ENCODE data around the gene PTPRN2. TPM values are rescaled to one million over a fixed set of nuclear protein-coding genes. Genes with fewer than 3 reads are reported as not detected.

The PTPRN2 gene
- total and polyA plus RNA-seq, 2 donors (not counting 3 experiments of a cell fraction or from before 2014, with no cell fraction given) = 0.62 to 0.88 TPM

DNA sequence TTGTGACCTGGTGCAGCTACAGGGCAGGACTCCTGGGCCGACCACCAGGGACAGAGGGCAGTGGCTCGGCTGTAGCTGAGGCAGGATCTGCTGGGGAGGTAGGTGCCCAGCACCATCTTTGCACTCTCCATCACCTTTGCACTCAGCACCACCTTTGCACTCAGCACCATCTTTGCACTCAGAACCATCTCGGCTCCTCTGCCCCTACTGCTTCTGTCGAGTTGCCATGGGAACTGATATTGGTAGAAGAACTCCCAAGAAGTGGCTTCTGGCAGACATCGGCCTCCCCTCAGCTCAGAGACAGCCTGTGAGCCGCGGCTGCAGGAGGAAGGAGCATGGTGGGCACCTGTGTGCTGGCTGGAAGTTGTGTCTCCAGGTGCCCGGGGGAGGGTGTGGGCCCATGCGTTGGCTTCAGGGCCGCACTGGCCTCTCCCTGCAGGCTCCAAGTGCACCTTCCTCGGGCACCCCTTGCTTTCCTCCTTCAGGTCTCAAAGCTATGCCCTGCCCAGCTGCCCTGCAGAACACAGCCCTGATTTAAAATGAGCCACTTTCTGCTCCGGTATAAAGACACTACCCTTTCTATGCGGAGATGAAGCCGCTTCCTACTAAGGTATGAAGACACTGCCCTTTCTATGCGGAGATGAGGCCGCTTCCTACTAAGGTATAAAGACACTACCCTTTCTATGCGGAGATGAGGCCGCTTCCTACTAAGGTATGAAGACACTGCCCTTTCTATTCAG, 514.5 kb downstream of the PTPRN2 start:
- Histone ChIP-seq H3K9me3 (replicated peaks; ENCODE audit: control insufficient read depth, insufficient read depth, low read length) (peaks cover 17% of the 10 kb centered on the region), H2AFZ (ENCODE audit: low read depth, low read length) (no peak overlapping the region), H4K20me1 (replicated peaks; ENCODE audit: control insufficient read depth, extremely low read depth, insufficient read depth, low read length) (no peaks in the 10 kb centered on the region), H3K36me3 (ENCODE audit: control insufficient read depth in 2 of 2, extremely low read depth in 1 of 2, insufficient read depth in 2 of 2, low read length in 2 of 2) (no peaks in the 10 kb centered on the region), H3K9me1 (replicated peaks; ENCODE audit: control insufficient read depth, extremely low read depth, insufficient read depth, low read length) (no peaks in the 10 kb centered on the region), H3K27me3 (ENCODE audit: control insufficient read depth in 2 of 2, insufficient read depth in 2 of 2, low read length in 2 of 2) (no peaks in the 10 kb centered on the region), H3K4me3 (replicated peaks in 1 of 3; ENCODE audit: insufficient read depth in 1 of 3, low read depth in 1 of 3, low read length in 3 of 3) (no peak overlapping the region), H3K4me1 (ENCODE audit: control insufficient read depth, extremely low read depth, insufficient read depth, low read length) (no peaks in the 10 kb centered on the region), H3K79me2 (ENCODE audit: control insufficient read depth, insufficient read depth, low read length) (no peaks in the 10 kb centered on the region), H3K4me2 (ENCODE audit: insufficient read depth, low read length) (no peak overlapping the region), H3K27ac (ENCODE audit: insufficient read depth, low read depth, low read length) (no peak overlapping the region), H3K9ac (replicated peaks; ENCODE audit: extremely low read depth, insufficient read depth, low read length) (no peak overlapping the region)
- ChIA-PET POLR2A (no interaction called here), CTCF (no interaction called here)
- FAIRE-seq (no peak), DNase-seq (ENCODE audit: low read depth, low spot score) (no peak)
- dilution Hi-C loops (cut with MboI; ENCODE audit: extremely low pct_ligation_motif_present, low sequenced_read_pairs) (no loop called here), intact Hi-C loops (cut with micrococcal nuclease) (no loop called here)
- no TSS peak for BruUV-seq (replicated peaks)
- TF ChIP-seq POLR2A (IDR thresholded peaks at IDR 0.05; ENCODE audit: low read depth, low read length) (no peak), FOS (IDR thresholded peaks at IDR 0.05; ENCODE audit: borderline replicate concordance, insufficient read depth, low read length) (no peak), POLR2AphosphoS5 (IDR thresholded peaks at IDR 0.05; ENCODE audit: insufficient read depth, low read depth, low read length) (no peak), JUN (IDR thresholded peaks at IDR 0.05; ENCODE audit: borderline replicate concordance, insufficient read depth, insufficient read length, low read depth) (no peak)

DNA sequence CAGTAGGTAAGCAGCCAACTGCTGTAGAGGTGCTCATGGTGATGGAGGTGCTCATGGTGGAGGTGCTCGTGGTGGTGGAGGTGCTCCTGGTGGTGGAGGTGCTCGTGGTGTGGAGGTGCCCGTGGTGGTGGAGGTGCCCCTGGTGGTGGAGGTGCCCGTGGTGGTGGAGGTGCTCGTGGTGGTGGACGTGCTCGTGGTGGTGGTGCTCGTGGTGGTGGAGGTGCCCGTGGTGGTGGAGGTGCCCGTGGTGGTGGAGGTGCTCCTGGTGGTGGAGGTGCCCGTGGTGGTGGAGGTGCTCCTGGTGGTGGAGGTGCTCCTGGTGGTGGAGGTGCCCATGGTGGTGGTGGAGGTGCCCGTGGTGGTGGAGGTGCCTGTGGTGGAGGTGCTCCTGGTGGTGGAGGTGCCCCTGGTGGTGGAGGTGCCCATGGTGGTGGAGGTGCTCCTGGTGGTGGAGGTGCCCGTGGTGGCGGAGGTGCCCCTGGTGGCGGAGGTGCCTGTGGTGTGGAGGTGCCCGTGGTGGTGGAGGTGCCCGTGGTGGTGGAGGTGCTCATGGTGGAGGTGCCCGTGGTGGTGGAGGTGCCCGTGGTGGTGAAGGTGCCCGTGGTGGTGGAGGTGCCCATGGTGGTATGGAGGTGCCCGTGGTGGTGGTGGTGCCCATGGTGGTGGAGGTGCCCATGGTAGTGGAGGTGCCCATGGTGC, 517.3 kb downstream of the PTPRN2 start:
- no peak for FAIRE-seq
- TF ChIP-seq MYC (IDR thresholded peaks at IDR 0.05; ENCODE audit: low read depth, low read length) = no peak
- TF ChIP-seq, protein P1, sequence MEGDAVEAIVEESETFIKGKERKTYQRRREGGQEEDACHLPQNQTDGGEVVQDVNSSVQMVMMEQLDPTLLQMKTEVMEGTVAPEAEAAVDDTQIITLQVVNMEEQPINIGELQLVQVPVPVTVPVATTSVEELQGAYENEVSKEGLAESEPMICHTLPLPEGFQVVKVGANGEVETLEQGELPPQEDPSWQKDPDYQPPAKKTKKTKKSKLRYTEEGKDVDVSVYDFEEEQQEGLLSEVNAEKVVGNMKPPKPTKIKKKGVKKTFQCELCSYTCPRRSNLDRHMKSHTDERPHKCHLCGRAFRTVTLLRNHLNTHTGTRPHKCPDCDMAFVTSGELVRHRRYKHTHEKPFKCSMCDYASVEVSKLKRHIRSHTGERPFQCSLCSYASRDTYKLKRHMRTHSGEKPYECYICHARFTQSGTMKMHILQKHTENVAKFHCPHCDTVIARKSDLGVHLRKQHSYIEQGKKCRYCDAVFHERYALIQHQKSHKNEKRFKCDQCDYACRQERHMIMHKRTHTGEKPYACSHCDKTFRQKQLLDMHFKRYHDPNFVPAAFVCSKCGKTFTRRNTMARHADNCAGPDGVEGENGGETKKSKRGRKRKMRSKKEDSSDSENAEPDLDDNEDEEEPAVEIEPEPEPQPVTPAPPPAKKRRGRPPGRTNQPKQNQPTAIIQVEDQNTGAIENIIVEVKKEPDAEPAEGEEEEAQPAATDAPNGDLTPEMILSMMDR (IDR thresholded peaks at IDR 0.05; ENCODE audit: extremely low read depth in 1 of 2, insufficient read depth in 1 of 2, low read depth in 1 of 2, low read length in 2 of 2) = no peak
- TF ChIP-seq POLR2A (IDR thresholded peaks at IDR 0.05; ENCODE audit: low read depth, low read length) = no peak
- TF ChIP-seq, protein P2, sequence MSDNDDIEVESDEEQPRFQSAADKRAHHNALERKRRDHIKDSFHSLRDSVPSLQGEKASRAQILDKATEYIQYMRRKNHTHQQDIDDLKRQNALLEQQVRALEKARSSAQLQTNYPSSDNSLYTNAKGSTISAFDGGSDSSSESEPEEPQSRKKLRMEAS (IDR thresholded peaks at IDR 0.05; ENCODE audit: insufficient read depth, insufficient read length) = no peak
- TF ChIP-seq JUN (IDR thresholded peaks at IDR 0.05; ENCODE audit: borderline replicate concordance, insufficient read depth, insufficient read length, low read depth) = no peak
- TF ChIP-seq GATA2 (IDR thresholded peaks at IDR 0.05; ENCODE audit: insufficient read depth, insufficient read length, low read depth, low read length) = no peak
- TF ChIP-seq POLR2AphosphoS5 (IDR thresholded peaks at IDR 0.05; ENCODE audit: insufficient read depth, low read depth, low read length) = no peak
- no peak for TF ChIP-seq FOS (IDR thresholded peaks at IDR 0.05; ENCODE audit: borderline replicate concordance, insufficient read depth, low read length)
- TF ChIP-seq EZH2 (IDR thresholded peaks at IDR 0.05; ENCODE audit: borderline replicate concordance, low read depth, low read length, severe bottlenecking) = no peak
- Histone ChIP-seq H3K27me3 (ENCODE audit: control insufficient read depth in 2 of 2, insufficient read depth in 2 of 2, low read length in 2 of 2) (no peaks in the 10 kb centered on the region), H4K20me1 (replicated peaks; ENCODE audit: control insufficient read depth, extremely low read depth, insufficient read depth, low read length) (no peaks in the 10 kb centered on the region), H3K79me2 (ENCODE audit: control insufficient read depth, insufficient read depth, low read length) (no peaks in the 10 kb centered on the region), H3K4me3 (replicated peaks in 1 of 3; ENCODE audit: insufficient read depth in 1 of 3, low read depth in 1 of 3, low read length in 3 of 3) (no peak overlapping the region), H3K9me1 (replicated peaks; ENCODE audit: control insufficient read depth, extremely low read depth, insufficient read depth, low read length) (no peaks in the 10 kb centered on the region), H3K9me3 (replicated peaks; ENCODE audit: control insufficient read depth, insufficient read depth, low read length) (peaks cover 21% of the 10 kb centered on the region), H3K9ac (replicated peaks; ENCODE audit: extremely low read depth, insufficient read depth, low read length) (no peak overlapping the region), H2AFZ (ENCODE audit: low read depth, low read length) (no peak overlapping the region), H3K27ac (ENCODE audit: insufficient read depth, low read depth, low read length) (no peak overlapping the region), H3K4me1 (ENCODE audit: control insufficient read depth, extremely low read depth, insufficient read depth, low read length) (no peaks in the 10 kb centered on the region), H3K4me2 (ENCODE audit: insufficient read depth, low read length) (no peak overlapping the region), H3K36me3 (ENCODE audit: control insufficient read depth in 2 of 2, extremely low read depth in 1 of 2, insufficient read depth in 2 of 2, low read length in 2 of 2) (no peaks in the 10 kb centered on the region)
- dilution Hi-C loops (cut with MboI; ENCODE audit: extremely low pct_ligation_motif_present, low sequenced_read_pairs) (no loop called here), intact Hi-C loops (cut with micrococcal nuclease) (no loop called here)
- CTCF ChIA-PET = no interaction called here
- BruUV-seq (replicated peaks) = no TSS peak
- POLR2A ChIA-PET = no interaction called here
- no peak for DNase-seq (ENCODE audit: low read depth, low spot score)

Measured in endothelial cell of umbilical vein (primary cell).